ENCODE data around the gene WNT2B. TPM values are rescaled to one million over a fixed set of nuclear protein-coding genes. Genes with fewer than 3 reads are reported as not detected.

WNT2B gene
- total RNA-seq, 1 donor from 2014 or later = 2.0 TPM

DNA sequence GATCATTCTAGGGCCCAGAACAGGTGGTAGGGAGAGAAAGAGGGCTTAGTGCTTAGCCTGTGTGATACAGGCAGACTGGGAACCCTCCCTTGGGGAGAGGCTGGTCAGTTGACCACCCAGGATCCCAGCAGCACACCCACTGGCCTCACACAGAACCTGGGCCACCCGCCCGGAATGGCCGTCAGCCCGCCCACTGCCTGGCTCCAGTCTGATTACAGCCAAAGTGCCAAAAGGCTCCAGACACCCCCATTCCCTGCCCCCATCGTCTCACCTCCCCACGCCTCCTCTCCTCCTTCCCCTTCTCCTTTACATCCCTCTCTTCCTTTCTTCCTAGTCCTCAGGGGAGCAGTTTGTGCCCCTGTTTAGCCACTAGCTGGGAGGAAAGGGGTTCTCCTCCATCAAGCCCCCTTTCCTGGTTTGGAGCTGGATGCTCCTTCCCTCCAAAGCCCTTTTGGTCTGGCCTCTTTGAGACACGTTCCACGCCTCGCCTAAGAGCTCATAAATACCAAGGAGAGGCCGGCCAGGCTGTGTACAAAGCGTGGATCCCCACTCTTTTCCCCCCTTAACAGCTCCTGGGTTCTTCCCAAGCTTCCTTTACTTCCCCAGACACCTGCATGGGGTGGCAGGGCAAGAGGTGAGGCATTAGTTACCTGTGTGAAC, 4.6 kb upstream of the WNT2B start:
- intact Hi-C loops (cut with micrococcal nuclease) = no loop called here
- DNase-seq = no peak
- no peak for ATAC-seq

GRCh38 chr1:112504661-112505399, 3.9 kb upstream of the WNT2B start:
- ATAC-seq = no peak
- intact Hi-C loops (cut with micrococcal nuclease) = no loop called here
- no peak for DNase-seq

DNA sequence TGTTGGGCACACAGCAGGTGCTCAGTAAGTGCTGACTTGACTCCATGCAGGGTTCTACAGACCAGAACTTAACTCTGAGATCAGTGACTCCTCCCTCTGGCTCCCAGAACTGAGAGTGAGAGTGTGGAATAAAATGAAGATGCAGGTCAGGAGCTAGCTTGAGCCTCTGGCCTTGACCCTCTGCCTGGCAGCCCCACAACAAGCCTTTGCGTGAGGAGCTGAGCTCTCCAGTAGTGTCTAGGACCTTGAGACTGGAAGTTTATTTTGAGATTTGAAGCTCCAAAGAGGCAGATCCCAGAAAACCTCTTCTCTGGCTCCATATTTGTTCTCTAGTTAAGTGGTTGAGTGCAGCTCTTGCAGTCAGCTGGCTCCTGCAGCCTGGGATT, 3.4 kb upstream of the WNT2B start:
- no peak for DNase-seq
- no peak for ATAC-seq
- intact Hi-C loops (cut with micrococcal nuclease) = no loop called here

- ATAC-seq (no peak), DNase-seq (no peak)
- intact Hi-C loops (cut with micrococcal nuclease) = no loop called here
These were observed 2.9 kb upstream of the WNT2B start for GRCh38 chr1:112505878-112506277.

DNA sequence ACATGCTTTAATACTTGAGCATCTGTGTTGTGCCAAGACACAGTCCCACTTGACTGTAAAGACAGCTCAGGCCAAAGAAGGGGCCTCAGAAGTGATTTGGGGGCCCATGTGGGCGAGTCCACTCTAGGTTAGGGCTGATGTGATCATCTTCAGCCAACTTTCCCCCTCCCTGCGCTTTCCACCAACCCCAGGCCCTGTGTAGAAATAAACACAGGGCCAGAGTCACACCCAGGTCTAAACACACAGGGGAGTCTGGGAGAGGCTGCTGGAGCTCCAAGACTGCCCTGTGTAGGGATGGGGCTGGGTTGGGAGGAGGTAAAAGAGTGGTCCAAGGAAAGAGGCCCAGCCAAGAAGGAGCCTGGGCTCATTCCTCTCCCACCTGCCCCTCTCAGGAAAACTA, 2.5 kb upstream of the WNT2B start:
- ATAC-seq (no peak), DNase-seq (no peak)
- intact Hi-C loops (cut with micrococcal nuclease) = no loop called here

DNA sequence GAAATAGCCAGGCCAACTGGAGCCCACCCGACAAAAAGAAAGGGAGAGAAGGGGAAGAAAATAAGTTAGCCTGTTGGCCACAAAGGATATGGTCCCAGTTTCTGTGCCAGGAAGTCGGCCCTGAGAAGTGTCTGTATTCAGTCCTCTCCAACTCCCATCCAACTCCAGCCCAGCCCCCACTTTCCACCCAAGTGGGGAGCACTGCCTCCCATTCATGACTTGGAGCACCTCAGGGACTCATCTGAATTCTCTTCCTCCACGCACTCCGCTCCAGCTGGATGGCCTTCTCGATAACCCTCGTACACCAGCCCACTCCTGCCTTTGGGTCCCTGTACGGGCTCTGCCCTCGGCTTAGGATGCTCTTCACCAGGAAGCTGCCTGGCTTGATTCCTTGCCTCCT, 2.0 kb upstream of the WNT2B start:
- ATAC-seq (no peak), DNase-seq (no peak)
- intact Hi-C loops (cut with micrococcal nuclease) = no loop called here

DNA sequence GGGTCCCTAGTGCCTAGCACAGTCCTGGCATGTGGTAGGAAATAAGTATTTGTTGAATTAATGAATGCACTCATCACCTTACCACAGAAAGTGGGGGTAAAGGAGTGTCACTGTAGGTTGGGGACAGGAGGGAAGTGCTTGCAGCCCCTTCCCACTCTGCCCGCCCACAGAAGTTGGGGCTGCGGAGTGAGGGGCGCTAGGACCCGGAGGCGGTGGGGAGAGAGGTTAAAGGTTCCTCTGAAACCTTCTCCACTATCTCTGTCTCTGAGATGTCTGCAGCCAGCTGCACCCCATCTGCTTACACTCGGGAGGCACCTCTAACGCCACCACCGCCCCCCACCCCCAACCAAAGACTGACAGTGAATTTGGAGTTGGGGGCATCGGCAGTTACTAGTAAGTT, 1.4 kb upstream of the WNT2B start:
- no peak for DNase-seq
- intact Hi-C loops (cut with micrococcal nuclease) = no loop called here
- ATAC-seq = no peak

DNA sequence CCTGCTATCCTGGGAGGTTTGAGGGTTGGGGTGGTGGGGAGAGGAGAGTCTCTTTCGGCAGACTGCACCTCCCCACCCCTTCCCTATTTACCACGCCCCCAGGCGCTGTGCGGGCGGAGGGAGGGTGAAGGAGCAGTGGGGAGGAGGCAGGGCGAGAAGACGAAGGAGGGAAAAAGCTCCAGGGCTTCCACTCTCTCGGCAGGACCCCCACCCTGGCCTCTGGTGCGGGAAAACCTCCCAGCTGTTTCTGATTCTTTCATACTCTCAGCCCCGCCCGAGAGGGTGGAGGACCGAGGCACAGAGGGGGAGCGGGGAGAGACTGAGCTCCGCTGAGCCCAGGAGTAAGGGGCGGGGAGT, 866 bp upstream of the WNT2B start:
- DNase-seq = no peak
- intact Hi-C loops (cut with micrococcal nuclease) = no loop called here
- ATAC-seq = peak; percentile 27

DNA sequence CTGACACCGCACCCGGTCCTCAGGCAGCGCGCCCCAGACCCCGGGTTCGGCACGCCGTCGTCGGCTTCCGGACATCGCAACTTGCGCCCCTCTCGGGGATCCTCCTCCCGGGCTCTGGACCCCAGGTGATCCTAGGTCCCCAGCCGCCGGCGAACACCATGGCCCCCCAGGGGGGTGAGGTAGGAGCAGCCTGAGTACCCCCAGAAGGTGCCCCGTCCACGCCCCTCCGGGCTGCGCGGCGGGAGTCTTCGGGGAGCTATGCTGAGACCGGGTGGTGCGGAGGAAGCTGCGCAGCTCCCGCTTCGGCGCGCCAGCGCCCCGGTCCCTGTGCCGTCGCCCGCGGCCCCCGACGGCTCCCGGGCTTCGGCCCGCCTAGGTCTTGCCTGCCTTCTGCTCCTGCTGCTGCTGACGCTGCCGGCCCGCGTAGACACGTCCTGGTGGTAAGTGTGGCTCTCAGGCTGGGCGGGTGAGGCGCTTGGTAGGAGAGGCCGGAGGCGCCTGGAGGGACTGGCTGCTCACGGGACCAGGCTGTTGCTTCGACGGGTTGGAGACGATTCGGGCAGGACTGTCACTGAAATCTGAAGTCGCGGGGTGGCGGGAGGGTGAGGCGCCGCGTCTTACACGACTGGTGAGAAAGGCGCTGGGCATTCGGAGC, 367 bp downstream of the WNT2B start:
- intact Hi-C loops (cut with micrococcal nuclease) = no loop called here
- ATAC-seq (peak; percentile 16), DNase-seq (no peak)

DNA sequence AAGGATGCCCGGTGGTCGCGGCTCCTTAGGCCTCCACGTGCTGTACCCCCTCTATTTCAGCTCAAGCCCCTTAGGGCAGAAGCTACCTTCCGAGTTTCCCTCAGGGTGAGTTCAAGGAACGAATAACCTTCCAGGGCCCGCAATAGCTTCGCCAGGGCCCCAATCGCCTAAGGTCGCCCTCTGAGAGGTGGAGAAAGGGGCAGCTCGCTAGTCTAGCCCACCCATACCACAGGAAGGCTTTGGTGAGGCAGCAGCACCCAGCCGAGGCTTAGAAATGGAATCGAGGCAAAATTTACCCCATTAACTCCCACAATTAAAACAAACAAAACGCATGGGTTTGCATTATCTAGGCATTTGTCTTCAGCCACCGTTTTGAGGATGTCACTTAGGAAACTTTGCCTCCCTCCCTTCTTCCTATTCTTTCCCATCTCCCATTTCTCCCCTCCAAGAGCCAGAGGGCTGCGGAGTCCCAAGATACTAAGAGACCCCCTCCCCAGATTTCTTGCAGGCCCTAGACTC, 954 bp downstream of the WNT2B start:
- intact Hi-C loops (cut with micrococcal nuclease) = no loop called here
- no peak for ATAC-seq
- DNase-seq = no peak

DNA sequence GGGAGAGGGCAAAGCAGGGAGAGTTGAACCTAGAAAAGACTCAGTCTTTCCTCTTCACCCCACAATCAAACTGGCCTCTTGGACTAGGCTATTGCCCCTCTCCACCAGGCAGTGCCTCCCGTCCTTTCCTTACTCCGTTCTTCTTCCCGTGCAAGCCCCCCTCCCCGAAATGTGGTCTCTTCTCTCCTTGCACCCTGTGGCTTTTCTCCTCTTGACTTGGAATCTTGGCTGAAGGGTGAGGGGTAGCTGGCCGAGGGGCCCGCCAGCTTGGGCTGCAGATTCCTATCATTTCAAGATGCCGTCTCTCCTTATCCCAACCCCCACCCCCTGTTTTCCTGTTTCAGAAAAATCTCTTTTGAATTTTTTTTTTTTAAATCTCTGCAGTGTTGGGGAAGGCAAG, 1.6 kb downstream of the WNT2B start:
- DNase-seq = no peak
- intact Hi-C loops (cut with micrococcal nuclease) = no loop called here
- ATAC-seq = no peak

DNA sequence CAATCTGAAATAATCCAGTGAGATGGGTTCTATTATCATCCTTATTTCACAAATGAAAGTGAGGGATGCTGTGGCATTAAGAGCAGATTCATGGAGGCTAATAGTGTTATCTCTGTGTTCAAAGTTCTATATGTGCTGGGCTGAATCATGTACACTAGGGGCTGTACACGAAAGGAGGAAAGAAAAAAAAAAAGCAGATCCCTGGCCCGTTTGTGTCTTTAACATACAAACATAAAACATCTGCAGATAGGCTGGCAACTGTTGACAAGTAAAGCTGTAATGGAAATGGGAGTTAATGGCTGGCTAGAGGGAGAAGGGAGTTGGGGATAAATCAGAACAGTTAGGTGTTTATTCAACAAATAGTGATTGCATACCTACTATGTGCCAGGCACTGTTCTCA, 3.1 kb downstream of the WNT2B start:
- no peak for ATAC-seq
- intact Hi-C loops (cut with micrococcal nuclease) = no loop called here
- no peak for DNase-seq

DNA sequence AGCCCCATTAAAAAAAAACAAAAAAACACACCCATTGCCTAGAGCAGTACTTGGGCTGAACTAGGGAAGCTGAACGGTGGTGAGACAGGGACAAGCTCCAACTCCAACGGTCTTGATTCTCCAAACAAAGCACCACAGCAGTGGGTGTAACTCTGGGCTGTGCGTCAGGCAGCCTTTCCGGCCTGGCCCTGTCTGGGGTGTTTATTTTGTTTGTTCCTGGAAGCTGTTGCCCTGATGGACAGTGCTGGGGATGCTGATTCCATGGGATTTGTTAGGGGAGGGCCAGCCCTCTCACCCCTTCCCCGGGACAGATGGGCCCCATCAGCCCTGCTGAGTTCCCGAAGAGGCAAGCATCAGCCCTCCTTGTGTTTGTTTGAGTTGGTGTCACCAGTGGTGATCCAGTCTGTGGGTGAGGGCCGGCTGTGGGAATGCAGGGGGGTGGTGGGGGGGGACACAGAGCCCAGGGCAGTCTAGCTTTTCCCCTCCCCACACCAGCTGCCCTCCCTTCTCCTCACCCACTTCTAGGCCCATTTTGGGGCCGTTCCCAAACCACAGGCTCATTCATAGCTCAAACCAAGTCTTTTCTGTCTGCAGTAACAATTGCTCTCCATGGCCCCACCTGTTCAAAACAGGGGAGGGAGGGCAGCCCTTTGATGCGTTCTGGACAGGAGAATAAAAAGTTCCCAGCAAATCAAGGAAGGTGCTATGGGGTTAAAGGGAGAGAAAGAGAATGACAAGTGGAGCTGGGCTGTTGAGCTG, 4.5 kb downstream of the WNT2B start:
- peak; percentile 16 for ATAC-seq
- intact Hi-C loops (cut with micrococcal nuclease) = no loop called here

GRCh38 chr1:112514901-112515300, 6.1 kb downstream of the WNT2B start:
- intact Hi-C loops (cut with micrococcal nuclease) = no loop called here
- ATAC-seq (no peak), DNase-seq (no peak)

More for the DNA sequence above, 4.5 kb downstream of the WNT2B start:
- DNase-seq = no peak

DNA sequence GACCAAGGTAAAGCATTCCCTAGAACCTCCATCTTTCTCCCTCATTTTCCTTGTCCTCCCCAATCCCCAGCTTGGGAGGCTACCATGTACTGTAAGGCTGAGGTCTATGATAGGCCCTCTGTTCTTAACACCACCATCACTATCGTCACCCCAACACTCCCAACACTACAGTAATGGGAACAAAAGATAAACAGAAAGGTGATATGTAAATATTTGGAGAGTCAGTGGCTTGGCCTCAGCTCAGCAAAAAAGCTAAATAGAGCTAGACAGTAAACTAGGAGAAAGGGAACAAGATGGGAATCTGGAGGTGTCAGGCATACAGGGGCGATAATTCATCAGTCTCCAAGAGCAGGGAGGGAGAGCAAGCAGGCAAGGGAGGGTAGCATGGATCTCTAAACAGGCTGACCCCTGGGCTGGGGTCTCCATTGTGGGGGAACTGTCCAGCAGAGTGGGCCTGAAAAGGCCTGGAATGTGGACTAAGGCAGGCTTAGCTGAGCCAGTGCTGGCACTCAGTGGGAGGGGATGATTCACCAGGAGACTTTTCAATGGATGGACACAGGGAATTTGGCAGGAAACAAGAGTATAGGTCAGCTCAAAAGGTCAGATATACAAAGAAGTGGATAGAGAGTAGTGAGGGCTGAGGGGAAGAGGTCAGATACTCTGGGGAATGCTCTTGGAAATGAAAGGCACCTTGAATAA, 6.7 kb downstream of the WNT2B start:
- ATAC-seq (no peak), DNase-seq (no peak)
- intact Hi-C loops (cut with micrococcal nuclease) = no loop called here

GRCh38 chr1:112516141-112516540, 7.4 kb downstream of the WNT2B start:
- intact Hi-C loops (cut with micrococcal nuclease) = no loop called here
- DNase-seq = no peak
- no peak for ATAC-seq

DNA sequence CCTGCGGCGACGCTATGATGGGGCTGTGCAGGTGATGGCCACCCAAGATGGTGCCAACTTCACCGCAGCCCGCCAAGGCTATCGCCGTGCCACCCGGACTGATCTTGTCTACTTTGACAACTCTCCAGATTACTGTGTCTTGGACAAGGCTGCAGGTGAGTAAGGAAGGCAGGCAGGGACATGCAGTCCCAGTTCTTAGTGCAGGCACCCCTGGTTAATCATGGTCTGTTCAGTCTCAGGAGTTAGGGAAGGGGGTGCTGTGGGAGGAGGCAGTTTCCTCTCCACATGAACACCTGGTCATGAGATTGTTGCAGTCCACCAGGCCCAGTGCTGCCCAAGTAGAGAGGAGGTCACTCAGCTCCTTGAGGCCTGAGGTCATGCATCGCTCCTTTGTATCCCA, 8.5 kb downstream of the WNT2B start:
- no peak for ATAC-seq
- DNase-seq = no peak
- intact Hi-C loops (cut with micrococcal nuclease) = no loop called here

- DNase-seq = no peak
- intact Hi-C loops (cut with micrococcal nuclease) = no loop called here
- ATAC-seq = peak; percentile 20
These were observed 8.9 kb downstream of the WNT2B start for GRCh38 chr1:112517646-112518045.

- ATAC-seq = peak; percentile 79
- intact Hi-C loops (cut with micrococcal nuclease) = no loop called here
- DNase-seq = no peak
These were observed 9.4 kb downstream of the WNT2B start for GRCh38 chr1:112518186-112518585.

All from left ventricle myocardium superior (tissue), 1 donor.